ENCODE results near the gene NUTM2E.
"Not testable (repeated sequence)": the region's sequence is repeated elsewhere in the genome, so short reads cannot be mapped to it uniquely, and the experiment has no call there.

DNA sequence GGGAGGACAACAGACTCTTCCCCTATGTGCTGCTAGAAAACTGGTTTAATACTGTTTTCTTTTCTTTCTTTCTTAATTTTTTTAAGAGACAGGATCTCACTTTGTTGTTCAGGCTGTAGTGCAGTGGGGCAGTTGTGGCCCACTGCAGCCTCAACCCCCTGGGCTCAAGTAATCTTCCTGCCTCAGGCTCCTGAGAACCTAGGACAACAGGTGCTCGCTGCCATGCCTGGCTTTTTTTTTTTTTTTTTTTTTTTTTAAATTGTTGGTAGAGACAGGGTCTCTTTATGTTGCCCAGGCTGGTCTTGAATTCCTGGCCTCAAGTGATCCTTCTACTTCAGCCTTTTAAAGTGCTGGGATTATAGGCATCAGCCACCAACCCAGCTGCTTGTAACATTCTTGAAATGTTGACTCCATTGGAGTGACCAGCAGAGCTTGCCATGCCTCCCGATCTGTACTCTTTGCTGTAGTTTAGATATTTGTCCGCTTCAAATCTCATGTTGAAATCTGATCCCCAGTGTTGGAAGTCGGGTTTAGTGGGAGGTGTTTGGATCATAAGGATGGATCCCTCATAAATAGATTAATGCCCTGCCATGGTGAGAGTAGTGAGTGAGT lies 34.5 kb upstream of the NUTM2E start:
- TF ChIP-seq, protein P1, sequence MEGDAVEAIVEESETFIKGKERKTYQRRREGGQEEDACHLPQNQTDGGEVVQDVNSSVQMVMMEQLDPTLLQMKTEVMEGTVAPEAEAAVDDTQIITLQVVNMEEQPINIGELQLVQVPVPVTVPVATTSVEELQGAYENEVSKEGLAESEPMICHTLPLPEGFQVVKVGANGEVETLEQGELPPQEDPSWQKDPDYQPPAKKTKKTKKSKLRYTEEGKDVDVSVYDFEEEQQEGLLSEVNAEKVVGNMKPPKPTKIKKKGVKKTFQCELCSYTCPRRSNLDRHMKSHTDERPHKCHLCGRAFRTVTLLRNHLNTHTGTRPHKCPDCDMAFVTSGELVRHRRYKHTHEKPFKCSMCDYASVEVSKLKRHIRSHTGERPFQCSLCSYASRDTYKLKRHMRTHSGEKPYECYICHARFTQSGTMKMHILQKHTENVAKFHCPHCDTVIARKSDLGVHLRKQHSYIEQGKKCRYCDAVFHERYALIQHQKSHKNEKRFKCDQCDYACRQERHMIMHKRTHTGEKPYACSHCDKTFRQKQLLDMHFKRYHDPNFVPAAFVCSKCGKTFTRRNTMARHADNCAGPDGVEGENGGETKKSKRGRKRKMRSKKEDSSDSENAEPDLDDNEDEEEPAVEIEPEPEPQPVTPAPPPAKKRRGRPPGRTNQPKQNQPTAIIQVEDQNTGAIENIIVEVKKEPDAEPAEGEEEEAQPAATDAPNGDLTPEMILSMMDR (IDR thresholded peaks at IDR 0.05) = not testable (repeated sequence)
- TF ChIP-seq POLR2A (IDR thresholded peaks at IDR 0.05) = not testable (repeated sequence)
